Activated T-cell treated with anti-CD3 and anti-CD28 coated beads, Interleukin-2, amount 50 U/mL, for 24 hours (primary cell): ENCODE data around the gene TIMP3.

Source experiments
- DNase-seq: peaks from one replicate; pipeline ENCODE4 v3.0.0-alpha.2; 2020
- H3K27ac Mint-ChIP-seq: 2 replicates; pipeline ENCODE4 v1.8.0; 2020; ENCODE audit warnings: mild to moderate bottlenecking, mixed read lengths
- H3K27me3 Mint-ChIP-seq: 2 replicates; pipeline ENCODE4 v1.8.0; 2020; ENCODE audit warnings: mixed read lengths
- H3K36me3 Mint-ChIP-seq: 2 replicates; pipeline ENCODE4 v1.8.0; 2020; ENCODE audit warnings: low read depth, mixed read lengths
- H3K4me1 Mint-ChIP-seq: 2 replicates; pipeline ENCODE4 v1.8.0; 2020; ENCODE audit warnings: low read depth, mixed read lengths
- H3K4me3 Mint-ChIP-seq: 2 replicates; pipeline ENCODE4 v1.8.0; 2020; ENCODE audit warnings: mild to moderate bottlenecking, moderate library complexity, mixed read lengths
- H3K9me3 Mint-ChIP-seq: 2 replicates; pipeline ENCODE4 v1.8.0; 2020; ENCODE audit warnings: mixed read lengths

TIMP3 gene

DNA sequence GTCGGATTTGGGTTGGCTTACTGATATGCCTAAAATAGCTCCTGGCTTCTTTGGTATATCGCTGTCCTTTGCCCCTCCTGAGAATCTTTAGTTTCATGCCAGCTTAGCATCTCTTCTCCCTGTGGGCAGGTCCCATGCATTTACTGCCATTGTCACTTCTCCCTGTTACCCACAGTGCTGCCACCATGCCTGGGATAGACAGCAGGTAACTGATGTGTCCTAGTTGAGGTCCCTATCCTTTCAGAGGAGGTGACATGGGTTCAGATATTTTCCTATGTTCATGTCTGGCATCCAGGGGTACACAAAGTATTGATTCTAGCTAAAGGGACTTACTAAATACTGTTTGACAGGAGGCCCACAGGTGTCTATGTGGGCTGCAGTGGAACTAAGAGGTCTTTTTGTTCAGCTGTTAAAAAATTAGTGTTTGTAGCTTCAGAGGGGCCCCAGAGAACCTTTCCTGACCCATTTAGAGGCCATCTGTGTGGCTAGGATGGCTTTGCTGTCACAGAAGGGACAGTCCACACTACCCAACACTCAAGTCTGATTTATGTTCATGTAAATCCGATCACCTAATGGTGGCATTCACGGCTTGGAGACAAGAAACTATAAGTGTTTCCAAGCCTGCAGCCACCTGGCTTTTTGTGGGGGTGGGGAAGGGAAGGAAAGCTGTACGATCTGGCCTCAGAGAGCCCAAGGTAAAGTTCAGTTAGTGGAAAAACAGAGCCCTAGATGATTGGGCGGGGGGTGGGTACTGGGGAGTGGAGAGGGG lies 8.5 kb downstream of the TIMP3 start:
- no peaks in the 10 kb centered on the region for H3K36me3 Mint-ChIP-seq
- no peak overlapping the region for H3K27ac Mint-ChIP-seq
- H3K4me3 Mint-ChIP-seq: no peak overlapping the region
- no peaks in the 10 kb centered on the region for H3K4me1 Mint-ChIP-seq
- DNase-seq: no peak
- H3K27me3 Mint-ChIP-seq: peaks cover 42% of the 10 kb centered on the region
- H3K9me3 Mint-ChIP-seq: no peaks in the 10 kb centered on the region

DNA sequence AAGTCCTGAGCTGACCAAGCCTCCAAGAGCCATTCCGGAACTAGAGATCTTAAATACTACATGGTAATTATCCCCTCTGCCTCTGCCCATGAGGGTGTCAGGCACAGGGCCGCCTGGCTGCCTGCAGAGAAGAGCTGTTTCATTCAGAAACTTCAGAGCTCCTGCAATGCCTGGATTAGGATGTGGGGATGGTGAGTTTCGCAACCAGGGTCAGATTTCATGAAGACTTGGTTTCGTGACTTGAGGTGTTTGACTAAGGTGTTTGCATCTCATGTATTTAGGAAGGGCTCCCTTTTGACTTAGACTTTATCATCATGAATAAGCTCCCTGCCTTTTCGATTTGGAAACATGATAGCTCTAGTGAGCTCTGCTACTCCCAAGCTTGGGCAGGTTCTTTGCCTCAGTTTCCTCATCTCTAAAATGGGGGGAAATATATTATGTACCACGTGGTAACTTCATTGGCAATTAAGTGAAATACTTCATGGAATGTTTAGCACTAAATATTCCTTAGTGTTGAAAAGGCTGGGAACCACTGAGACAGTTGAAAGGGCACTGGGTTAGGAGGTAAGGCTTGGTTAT lies 9.1 kb downstream of the TIMP3 start:
- Mint-ChIP-seq H3K27ac (no peak overlapping the region), H3K9me3 (no peaks in the 10 kb centered on the region)
- no peak for DNase-seq

DNA sequence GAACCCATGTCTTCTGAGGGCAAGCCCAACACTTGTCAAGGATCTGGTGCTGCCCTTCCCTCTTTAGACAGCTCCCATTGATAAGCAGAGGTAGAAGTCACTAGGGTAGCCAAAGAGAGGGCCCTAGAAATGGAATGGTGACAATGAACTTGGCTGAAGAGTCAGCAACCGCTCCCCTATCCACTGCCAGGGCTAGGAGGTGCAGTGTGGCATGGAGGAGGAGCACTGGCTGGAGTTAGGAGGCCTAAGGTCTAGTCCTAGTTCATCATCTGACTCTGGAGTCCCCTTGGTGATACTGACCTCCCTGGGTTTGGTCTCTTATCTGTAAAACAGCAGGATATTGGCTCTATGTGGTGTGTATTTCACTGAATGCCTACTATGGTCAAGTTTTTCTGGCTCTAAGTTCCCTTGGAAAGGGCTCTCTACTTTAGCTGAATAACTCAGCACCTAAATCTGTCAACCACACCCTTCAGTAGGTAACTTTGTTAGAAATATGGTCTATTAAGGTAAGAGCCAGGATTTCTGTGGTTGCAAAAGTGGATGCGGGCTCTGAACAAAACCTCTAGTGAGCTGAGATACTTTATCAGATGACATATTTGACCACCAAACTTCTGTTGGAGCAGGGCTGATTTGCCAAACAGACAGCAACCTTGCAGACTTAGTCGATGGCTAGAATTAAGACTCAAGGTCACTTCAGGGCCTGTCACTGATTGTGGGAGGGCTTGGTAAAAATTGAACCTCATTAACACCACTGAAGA lies 10.5 kb downstream of the TIMP3 start:
- H3K4me3 Mint-ChIP-seq: no peak overlapping the region
- peaks cover 32% of the 10 kb centered on the region for H3K27me3 Mint-ChIP-seq
- DNase-seq: no peak
- H3K36me3 Mint-ChIP-seq: no peaks in the 10 kb centered on the region
- no peak overlapping the region for H3K27ac Mint-ChIP-seq
- no peaks in the 10 kb centered on the region for H3K4me1 Mint-ChIP-seq
- no peaks in the 10 kb centered on the region for H3K9me3 Mint-ChIP-seq

More for the DNA sequence above, 9.1 kb downstream of the TIMP3 start:
- H3K4me3 Mint-ChIP-seq: no peak overlapping the region
- no peaks in the 10 kb centered on the region for H3K4me1 Mint-ChIP-seq
- no peaks in the 10 kb centered on the region for H3K36me3 Mint-ChIP-seq
- peaks cover 38% of the 10 kb centered on the region for H3K27me3 Mint-ChIP-seq

DNA sequence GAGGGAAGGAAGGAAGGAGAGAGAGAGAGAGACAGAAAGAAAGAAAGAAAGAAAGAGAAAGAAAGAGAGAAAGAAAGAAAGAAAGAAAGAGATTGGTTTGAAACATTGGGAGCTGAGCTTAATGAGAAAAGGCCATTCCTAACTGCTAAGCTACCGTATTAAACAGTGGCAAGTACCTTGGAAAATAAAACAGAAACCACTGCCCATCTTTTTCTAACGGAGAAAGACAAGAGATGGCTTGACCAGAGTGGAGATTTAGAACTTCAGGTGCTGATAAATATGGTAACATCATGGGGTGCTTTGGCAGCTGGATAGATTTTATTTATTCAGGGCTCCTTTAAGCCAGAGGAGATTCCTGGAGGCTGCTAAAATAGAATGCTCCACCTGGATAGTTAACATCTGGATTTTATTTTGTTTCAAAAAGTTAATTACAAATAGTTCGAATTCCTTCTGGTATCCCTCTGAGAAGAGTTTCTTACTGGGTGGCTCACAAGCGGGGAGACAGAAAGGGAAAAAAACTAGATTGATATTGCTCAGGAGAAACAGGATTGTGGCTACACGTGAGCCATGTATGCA lies 12.9 kb downstream of the TIMP3 start:
- Mint-ChIP-seq H3K36me3 (no peaks in the 10 kb centered on the region), H3K9me3 (no peaks in the 10 kb centered on the region), H3K4me1 (no peaks in the 10 kb centered on the region), H3K27ac (no peak overlapping the region), H3K27me3 (peaks cover 19% of the 10 kb centered on the region), H3K4me3 (no peak overlapping the region)
- no peak for DNase-seq

DNA sequence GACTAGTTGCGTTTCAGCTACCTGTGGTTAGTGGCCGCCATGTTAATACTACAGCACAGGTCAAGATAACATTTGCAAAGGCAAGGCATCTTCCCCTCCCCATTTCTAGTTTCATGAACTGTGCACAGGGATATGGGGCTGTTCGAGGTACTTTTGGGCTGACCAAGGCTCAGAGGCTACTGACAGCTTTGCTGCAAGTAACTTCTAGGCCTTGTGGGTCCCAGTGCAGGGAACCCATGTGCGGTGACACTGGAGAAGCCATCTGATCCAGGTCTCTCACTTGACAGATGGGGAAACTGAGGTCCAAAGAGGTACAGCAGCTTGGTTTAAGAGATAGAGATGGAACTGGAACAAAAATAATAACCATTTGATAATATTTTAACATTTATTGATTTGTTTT lies 13.6 kb downstream of the TIMP3 start:
- peaks cover 14% of the 10 kb centered on the region for H3K27me3 Mint-ChIP-seq
- H3K27ac Mint-ChIP-seq: no peak overlapping the region
- no peaks in the 10 kb centered on the region for H3K4me1 Mint-ChIP-seq
- DNase-seq: no peak
- no peaks in the 10 kb centered on the region for H3K9me3 Mint-ChIP-seq
- no peak overlapping the region for H3K4me3 Mint-ChIP-seq
- no peaks in the 10 kb centered on the region for H3K36me3 Mint-ChIP-seq

DNA sequence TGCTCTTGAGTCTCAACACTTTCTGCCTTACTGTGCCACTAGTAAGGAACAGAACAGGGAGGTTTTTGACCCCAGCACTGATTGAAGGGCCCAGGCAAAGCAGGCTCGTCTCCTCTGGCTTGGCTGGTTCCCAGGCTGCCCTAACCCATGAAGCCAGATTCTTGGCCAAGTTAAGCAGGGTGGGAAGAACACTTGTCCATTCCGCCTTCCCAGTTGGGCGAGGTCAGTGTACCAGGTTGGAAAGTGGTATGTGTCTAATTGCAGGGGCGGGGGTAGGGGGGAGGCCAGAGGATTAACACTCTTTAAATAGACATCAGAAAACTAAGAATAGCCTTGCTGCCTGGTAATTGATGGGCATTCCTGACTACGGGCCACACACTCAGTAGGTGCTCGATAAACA lies 14.4 kb downstream of the TIMP3 start:
- Mint-ChIP-seq H3K9me3 (no peaks in the 10 kb centered on the region), H3K4me3 (no peak overlapping the region), H3K27ac (no peak overlapping the region), H3K27me3 (peaks cover 5% of the 10 kb centered on the region), H3K36me3 (no peaks in the 10 kb centered on the region), H3K4me1 (no peaks in the 10 kb centered on the region)
- DNase-seq: no peak

DNA sequence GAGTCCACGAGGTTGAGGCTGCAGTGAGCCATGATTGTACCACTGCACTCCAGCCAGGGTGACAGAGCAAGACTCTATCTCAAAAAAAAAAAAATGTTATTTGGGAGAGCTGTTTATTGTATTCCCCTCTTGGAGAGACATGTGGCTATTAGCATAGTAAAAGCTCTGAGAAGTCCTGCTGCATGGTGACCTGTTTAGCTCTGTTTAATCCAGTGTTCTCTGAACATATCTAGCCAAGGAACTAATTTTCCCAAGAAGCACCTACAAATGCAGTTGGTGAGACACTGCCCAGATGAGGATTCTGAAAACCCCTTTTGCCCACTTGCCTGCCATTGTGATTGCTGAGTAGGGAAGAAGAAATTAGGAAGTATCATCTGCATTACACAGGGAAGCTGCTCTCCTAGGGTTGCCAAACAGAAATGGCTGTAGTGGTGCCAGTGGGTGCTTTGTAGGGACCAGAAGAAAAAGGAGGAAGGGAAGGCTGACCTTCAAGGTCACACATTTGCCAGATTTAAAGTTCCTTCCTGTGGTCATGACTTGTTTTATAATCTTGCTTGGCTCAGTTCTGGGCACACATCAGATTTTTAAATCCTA lies 15.7 kb downstream of the TIMP3 start:
- no peaks in the 10 kb centered on the region for H3K27me3 Mint-ChIP-seq
- H3K27ac Mint-ChIP-seq: no peak overlapping the region
- H3K4me1 Mint-ChIP-seq: no peaks in the 10 kb centered on the region
- no peaks in the 10 kb centered on the region for H3K36me3 Mint-ChIP-seq
- no peak overlapping the region for H3K4me3 Mint-ChIP-seq
- no peaks in the 10 kb centered on the region for H3K9me3 Mint-ChIP-seq
- no peak for DNase-seq

DNA sequence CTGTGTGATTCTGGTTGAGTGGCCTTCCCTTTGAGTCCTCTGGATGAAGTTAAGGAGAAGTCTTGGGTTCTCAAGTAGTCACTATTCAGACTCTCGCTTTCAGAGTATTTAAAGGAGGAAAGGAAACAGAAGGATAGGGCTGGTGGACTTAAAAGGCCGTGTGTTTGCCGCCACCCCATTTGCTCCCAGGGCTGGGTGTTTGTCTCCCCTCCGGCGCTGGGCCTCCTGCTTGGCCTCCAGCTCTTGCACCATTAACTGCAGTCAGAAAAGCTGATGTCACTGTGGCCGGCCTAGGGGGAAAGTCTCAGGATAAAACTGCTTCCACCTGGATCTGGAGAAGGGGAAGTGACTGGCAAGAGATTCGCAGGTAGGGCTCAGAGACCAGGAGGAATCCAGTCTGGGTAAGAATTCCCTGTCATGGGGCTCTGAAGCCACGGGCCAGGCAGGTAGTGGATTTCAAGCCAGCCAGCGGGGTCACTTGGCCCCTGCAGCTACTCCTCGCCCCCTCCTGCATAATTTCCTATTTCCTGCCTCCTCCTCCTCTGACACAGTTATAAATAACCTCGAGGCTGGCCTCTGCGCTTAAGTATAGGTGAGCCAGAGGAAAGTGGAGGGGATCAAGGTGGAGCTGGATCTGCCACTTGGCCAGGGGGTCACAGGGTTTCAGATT lies 17.1 kb downstream of the TIMP3 start:
- H3K27me3 Mint-ChIP-seq: peaks cover 4% of the 10 kb centered on the region
- no peak overlapping the region for H3K27ac Mint-ChIP-seq
- no peaks in the 10 kb centered on the region for H3K9me3 Mint-ChIP-seq
- H3K4me3 Mint-ChIP-seq: no peak overlapping the region
- H3K4me1 Mint-ChIP-seq: no peaks in the 10 kb centered on the region
- DNase-seq: no peak
- no peaks in the 10 kb centered on the region for H3K36me3 Mint-ChIP-seq

DNA sequence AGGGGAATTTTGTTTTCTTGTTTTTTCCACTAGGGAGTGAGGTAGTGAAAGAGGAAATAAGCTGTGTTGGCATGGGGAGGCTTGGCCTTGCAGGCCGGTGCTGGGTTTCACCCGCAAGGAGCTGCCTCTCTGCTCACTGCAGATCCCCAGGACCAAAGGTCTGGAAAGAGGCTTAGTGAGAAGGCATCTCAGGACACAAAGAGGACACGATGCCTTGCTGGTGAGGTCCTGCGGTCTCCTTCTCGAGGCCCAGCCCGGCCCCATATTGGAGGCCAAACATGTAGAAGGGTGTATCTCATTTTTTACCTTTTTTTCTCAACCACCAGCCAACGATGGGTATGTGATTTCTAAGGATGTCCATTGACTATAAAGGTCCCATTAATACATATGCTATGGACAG lies 17.6 kb downstream of the TIMP3 start:
- Mint-ChIP-seq H3K4me1 (no peaks in the 10 kb centered on the region), H3K4me3 (no peak overlapping the region), H3K27me3 (peaks cover 4% of the 10 kb centered on the region), H3K27ac (no peak overlapping the region), H3K9me3 (no peaks in the 10 kb centered on the region), H3K36me3 (no peaks in the 10 kb centered on the region)
- no peak for DNase-seq

DNA sequence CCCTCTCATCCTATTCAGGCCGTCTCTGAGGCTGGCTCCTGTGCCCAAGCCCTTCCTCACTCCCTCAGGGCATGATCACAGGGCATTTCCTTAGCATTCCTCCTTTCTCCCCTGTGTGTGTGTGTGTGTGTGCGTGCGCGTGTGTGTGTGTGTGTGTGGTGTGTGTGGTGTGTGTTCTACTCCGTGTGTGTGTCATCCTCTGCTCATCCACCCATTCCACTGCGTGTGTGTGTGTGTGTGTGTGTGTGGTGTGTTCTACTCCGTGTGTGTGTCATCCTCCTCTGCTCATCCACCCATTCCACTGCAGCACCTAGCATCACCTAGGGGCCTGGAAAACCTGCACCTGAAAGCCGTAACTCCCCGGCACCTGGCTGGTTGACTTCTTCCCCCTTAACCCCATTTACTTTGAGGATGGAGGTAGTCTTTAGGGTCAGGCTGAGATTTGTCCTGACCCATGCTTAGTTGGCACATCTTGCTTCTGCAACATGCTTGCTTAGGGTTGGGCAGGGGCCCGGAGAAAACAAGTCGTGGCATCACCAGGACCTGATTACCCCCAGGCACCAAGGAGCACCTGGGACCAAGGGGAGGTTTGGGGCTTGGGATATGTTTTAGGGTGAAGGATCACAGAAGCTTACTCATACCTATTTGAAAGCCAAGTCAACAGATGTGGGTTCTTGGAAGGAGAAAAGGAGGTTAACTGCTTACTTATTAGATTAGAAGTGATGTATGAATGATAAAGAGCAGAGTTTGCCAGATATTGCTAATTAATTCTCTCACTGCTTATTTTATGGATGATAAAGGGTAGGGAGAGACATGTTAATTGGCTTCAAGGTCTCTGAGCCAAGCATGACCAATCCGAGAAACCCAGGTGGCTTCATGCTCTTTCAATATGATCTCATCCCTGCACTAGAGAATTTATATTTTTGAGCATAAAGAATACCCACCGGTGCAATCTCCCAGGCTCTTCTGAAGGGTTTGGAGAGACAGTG lies 18.9 kb downstream of the TIMP3 start:
- no peak overlapping the region for H3K4me3 Mint-ChIP-seq
- DNase-seq: no peak
- H3K9me3 Mint-ChIP-seq: no peaks in the 10 kb centered on the region
- no peaks in the 10 kb centered on the region for H3K36me3 Mint-ChIP-seq
- no peak overlapping the region for H3K27ac Mint-ChIP-seq
- no peaks in the 10 kb centered on the region for H3K4me1 Mint-ChIP-seq
- H3K27me3 Mint-ChIP-seq: peaks cover 4% of the 10 kb centered on the region

DNA sequence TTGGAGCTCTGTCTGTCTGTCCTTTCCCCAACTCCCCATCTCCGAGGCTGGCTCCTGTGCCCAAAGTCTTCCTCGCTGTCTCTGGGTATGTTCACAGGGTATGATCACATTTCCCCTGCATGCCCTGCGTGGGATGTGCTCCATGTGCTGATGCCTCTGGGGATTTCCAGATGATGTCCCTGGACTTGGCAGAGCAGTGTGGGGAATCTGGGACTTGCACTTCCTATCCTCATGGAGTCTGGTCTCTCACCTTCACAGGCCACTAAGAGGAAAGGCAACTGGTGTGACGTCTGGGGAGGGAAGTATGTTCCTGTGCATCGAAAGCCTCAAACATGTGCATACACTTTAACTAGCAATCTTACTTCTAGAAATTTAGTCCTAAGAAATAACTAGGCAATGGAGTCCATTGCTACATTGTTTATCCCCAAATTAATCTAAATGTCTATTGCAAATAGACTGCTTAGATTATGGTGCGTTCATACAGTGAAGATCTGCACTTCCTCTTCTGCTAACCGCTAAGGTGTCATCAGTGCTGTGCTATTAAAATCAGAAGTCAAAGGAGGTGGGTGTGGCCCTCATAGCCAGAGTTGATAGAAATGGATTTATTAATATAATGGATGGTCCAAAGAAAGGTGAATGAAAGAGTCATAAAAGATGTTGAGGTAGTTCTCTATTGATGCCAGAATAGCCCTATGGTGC lies 20.8 kb downstream of the TIMP3 start:
- H3K27ac Mint-ChIP-seq: no peak overlapping the region

DNA sequence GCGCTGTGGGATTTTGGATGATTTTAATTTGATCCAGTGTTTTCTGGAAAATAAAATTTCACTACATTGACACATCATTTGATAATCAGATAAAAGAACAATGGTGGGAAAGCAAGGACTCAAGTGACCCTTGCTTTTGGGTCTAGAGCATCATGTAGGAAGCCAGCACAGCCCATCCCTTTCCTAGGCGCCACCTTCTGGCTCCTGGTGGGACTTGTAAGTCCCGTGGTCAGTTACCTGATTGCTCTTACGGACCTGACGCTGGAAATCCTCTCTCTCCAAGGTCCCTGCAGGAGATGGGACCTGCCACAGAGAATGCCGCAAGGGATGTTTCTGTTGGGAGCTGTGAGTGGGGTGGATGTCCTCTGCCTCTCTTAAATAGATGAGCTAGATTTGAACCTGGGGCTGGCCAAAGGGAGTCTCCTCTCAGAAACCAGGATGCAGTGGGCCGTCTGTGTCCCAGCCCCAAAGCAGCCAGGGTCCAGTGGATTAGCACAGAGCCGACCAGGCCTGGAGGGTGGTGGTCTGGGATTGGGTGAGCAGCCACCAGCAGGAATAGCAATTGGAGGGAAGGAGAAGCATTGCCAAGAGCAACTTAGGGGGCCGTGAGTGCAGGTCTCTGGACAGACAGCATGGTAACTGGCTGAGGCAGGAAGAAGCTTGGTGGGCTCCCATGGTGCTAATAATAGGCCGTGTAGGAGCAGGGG lies 21.7 kb downstream of the TIMP3 start:
- Mint-ChIP-seq H3K4me1 (no peaks in the 10 kb centered on the region), H3K36me3 (no peaks in the 10 kb centered on the region), H3K27ac (no peak overlapping the region), H3K9me3 (no peaks in the 10 kb centered on the region), H3K4me3 (no peak overlapping the region), H3K27me3 (peaks cover 4% of the 10 kb centered on the region)
- DNase-seq: no peak

More for the DNA sequence above, 20.8 kb downstream of the TIMP3 start:
- no peak for DNase-seq
- no peak overlapping the region for H3K4me3 Mint-ChIP-seq
- no peaks in the 10 kb centered on the region for H3K4me1 Mint-ChIP-seq
- no peaks in the 10 kb centered on the region for H3K9me3 Mint-ChIP-seq
- H3K27me3 Mint-ChIP-seq: peaks cover 4% of the 10 kb centered on the region
- no peaks in the 10 kb centered on the region for H3K36me3 Mint-ChIP-seq
